Measurements from ENCODE around the gene TSPEAR.

Gene TSPEAR

DNA sequence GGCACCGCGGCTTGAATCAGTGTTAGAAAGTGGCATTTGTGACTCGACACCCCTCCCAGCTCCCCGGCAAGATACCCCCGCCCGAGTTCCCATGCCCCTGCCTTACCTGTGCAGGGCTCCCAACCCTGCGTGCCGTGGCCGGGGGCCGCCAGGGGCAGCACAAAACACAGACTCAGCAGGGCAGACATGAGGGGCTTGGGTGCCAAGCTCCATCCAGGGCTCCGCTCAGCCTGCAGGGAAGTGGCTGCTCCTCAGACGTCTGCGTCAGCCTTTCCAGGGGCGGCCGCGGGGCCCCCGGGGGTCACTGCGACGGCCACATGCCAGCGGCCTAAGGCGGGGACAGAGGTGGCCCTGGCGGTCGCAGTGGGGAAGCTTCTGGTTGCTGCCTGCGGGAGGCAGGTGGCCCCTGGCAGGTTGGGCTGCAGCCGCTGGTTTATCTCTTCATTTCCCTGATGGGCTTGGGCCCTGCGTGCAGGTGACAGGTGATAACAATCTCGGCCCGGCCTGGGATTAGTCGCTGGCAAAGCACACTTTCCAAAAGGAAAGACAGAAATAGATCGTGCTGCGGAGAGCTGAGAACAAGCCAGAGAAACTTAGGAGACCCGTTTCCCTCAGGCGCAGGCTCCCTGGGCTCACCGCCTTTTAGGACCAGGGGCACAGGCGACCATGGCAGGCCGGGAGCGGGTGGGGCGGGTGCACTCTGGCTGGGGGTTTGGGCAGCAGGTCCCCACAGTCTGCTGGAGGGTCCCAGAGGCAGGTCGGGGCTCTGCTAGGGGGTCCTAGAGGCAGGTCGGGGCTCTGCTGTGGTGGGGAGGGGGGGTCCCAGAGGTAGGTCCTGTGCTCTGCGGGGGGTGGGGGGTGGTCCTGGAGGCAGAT, at the start of gene TSPEAR:
Gene TSPEAR (minus strand): TSS at position 246 of the 876 bp plus-strand sequence. CDS start 58 bp downstream, at position 188.
- no peak for DNase-seq (ENCODE audit: low spot score)

DNA sequence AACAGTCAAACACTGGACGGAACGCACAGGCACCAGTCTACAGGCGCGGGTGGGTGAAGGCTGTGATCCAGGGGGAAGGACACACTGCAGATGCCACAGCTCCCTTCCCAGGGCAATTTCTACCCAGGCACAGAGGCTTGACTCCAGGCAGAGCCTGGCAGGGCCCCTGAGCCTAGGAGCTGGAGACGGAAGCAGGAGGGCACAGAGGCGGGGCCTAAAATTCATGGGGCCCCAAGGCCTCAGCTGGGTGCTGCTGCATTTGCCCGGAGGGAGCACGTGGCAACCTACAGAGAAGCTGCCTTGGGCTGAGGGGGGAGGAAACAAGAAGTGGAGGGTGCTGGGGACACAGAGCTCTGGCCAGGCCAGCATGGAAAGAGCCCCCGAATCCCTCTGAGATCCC, 49.0 kb upstream of the TSPEAR start:
- no peak for DNase-seq (ENCODE audit: low spot score)

DNA sequence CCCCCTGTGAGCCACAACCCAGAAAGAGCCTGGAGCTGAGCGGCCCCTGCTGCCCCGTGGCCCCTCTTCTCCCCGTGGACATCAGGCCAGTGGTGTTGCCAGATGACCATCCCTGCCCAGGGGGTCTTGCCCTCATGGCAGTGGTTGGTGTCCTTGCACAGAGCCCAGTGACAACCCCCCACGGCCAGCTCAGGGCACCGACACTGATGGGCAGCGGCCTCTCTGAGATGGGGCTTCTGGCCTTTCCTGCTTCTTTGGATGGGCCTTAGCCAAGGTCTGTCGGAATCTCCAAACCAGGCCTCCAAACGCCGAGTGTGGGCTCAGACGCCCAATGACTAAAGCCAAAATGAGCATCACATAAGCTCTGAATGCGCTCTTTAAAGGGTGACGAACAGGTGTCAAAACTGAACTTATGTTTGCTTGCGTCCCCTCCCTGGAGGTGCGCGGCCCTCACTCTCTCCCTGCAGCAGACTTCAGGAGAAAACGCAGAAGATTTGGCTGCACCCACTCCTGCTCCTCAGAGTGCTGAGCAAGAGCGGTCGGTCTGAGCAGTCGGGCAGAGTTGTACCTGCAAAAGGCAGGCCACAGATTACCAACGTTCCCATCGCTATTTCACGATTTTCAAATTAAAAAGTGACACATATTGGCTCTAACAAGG, 48.4 kb upstream of the TSPEAR start:
- DNase-seq (ENCODE audit: low spot score) = no peak

GRCh38 chr21:44758781-44759627, 47.6 kb upstream of the TSPEAR start:
- no peak for DNase-seq (ENCODE audit: low spot score)

- DNase-seq (ENCODE audit: low spot score) = no peak
Measured at GRCh38 chr21:44758141-44758561, 46.8 kb upstream of the TSPEAR start.

- no peak for DNase-seq (ENCODE audit: low spot score)
Measured at GRCh38 chr21:44757731-44758130, 46.4 kb upstream of the TSPEAR start.

GRCh38 chr21:44756423-44757185, 45.2 kb upstream of the TSPEAR start:
- no peak for DNase-seq (ENCODE audit: low spot score)

DNA sequence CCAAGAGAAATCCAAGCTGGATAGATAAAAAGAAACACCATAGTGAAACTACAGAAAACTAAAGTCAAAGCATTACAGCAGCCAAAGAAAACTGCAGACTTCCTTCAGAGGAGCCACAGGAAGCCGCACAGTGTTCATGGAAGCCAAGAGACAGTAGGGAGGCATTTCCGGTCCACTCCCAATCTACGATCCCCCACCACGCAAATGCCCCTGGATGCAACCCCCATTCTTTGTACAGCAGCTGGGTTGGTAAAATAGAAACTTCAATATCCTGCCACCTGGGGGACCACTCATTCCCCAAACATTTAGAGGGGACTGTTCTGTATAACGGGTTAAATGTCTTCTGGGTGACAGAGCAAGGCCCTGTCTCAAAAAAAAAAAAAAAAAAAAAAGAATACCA, 43.9 kb upstream of the TSPEAR start:
- DNase-seq (ENCODE audit: low spot score) = no peak

DNA sequence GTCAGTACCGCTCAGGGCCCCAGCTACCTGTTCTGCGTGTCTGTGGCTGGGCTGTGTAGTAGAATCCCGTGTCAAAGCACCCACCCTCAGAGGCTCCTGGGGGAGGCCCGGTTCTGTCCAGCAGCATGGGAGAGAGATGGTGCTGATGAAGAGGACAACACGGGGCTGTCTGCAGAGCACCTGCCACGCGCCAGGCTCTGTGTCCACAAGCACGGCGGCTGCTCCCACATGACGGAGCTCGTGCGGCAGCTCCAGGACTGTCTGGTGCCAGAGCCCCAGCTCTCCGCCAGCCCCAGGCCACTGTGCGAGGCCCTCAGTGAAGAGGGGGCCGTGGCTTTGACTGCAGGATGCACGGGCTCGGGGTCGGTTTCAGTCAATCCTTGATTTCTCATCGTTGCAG, 42.0 kb upstream of the TSPEAR start:
- DNase-seq (ENCODE audit: low spot score) = no peak

- no peak for DNase-seq (ENCODE audit: low spot score)
Measured at GRCh38 chr21:44752671-44753235, 41.4 kb upstream of the TSPEAR start.

- no peak for DNase-seq (ENCODE audit: low spot score)
Measured at GRCh38 chr21:44751799-44752636, 40.6 kb upstream of the TSPEAR start.

DNA sequence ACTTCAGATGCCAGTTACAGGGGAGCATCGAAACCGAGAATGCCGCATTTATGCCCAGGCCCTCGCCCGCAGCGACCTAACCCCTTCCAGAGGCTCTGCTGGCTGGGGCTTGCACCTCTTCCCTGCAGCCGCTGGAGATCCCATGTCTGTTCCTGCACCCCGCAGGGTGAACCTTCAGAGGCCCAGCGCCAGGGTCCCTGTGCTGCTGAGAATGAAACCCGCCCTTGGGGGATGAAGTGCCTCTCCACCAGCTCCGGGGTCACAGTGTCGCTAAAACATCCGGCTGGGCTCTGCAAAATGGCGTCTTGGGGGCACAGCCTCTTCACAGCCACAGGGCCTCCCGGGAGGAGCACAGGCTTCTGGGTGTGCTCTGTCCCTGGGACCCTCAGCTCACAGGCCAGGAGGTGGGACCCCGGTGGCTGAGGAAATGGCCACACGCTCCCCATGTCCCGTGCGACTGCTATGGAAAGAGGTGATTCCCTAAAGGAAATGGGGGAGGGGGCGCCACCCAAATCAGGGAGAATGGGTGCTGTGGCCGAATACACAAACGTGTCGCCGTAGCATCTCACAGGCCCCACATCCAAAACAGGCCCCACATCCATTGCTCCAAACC, 39.9 kb upstream of the TSPEAR start:
- DNase-seq (ENCODE audit: low spot score) = no peak

DNA sequence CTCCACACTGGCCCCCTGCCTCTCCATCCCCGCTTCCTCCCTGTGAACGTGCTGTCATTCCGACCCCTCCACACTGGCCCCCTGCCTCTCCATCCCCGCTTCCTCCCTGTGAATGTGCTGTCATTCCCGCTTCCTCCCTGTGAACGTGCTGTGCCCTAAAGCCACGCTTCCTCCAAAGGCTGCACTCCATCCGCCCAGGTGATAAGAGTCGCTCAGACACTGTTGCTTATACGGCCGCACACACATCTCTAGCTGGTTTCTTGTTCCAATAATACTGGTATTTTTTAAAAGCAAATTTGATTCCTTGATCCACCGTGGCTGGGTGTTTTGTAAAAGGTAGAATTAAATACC, 39.3 kb upstream of the TSPEAR start:
- no peak for DNase-seq (ENCODE audit: low spot score)

DNA sequence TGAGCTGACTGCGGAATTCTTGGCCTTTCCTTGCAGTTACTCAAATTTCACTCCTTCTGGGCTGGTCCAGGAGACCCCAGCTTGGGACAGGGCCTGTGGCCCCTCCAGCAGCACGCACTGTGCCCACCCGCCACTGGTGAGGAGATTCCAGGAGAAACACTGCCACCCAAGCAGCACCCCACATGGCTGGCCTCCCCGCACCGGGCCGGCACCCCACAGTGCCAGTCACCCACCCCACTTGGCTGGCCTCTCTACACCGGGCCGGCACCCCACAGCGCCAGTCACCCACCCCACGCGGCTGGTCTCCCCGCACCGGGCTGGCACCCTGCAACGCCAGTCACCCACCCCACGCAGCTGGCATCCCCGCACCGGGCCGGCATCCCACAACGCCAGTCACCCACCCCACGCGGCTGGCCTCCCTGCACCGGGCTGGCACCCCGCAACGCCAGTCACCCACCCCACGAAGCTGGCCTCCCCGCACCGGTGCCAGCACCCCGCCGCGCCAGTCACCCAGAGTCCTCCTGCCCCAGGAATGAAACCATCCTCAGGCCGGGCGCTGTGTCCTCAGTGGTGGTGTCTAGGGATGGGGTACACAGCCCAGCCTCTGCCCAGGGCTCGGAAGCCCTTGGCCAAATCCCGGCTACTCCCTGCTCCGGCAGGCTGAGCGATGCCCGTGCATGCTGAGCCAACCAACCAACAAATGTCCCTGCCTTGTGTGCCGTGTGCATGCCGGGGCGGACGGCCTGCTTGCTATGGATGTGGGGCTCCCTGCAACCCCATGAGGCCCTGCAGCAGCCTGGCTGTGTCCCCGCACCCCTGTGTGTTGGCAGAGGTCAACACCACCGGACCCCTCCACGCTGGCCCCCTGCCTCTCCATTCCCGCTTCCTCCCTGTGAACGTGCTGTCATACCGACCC, 38.6 kb upstream of the TSPEAR start:
- DNase-seq (ENCODE audit: low spot score) = no peak

- no peak for DNase-seq (ENCODE audit: low spot score)
Measured at GRCh38 chr21:44749116-44749758, 37.9 kb upstream of the TSPEAR start.

GRCh38 chr21:44748621-44749020, 37.2 kb upstream of the TSPEAR start:
- no peak for DNase-seq (ENCODE audit: low spot score)

DNA sequence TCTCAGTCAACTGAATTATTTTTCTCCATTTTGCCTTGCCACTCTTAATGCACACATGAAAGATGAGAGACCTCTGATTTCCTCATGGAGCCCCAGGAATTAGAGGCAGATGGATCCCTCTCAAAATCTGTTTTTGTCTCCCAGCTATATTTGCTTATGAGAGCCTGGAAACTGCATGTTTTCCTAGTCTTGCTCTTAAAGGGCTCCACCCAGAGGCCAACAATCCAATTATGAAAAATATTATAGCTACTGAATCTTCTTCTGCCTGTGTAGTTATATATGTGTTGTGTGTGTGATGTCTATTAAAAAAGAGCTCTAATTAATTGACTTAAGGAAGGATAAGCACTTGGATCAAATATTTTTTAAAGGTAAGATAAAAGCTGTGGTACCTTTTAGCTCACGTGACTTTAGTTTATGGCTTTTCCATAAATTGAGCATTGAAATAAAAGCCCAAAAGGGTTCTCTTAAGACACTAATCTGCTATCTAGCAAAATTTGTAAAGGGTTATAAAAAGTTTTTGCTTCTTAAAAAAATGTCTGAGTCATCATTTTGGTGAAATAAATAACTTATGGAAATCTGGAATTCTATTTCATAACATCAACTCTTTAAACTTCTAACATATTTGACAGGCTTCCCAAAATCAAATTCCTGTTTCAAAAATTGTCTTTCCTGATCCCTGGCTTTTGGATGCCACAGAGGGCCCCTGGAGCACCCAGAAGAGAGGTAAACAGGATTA, 31.2 kb upstream of the TSPEAR start:
- DNase-seq (ENCODE audit: low spot score) = no peak

- no peak for DNase-seq (ENCODE audit: low spot score)
Measured at GRCh38 chr21:44741921-44742320, 30.5 kb upstream of the TSPEAR start.

Data from Ammon's horn (tissue), 1 donor.